ENCODE results near the gene DAW1.

DAW1 gene

DNA sequence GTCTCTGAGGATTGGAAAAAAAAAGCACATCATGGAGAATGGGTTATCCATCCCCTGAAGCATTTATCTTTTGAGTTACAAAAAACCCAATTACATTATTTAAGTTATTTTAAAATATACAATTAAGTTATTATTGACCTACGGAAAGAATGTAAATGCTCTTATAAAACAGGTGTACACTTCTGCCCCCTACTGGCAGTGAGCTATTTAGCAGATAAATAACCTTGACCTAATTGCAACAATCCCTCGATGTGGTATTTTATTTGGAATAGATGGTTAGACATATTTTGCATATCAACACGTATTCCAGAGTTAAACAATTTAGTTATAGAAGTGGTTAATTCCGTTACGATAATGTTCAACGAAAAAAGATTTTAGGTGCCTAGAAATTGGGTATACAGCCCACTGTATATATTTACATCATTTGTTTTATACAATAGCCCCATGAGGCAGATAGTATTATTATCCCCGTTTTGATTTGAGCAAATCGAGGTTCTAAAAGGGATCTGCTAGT is 9.1 kb upstream of the DAW1 start:
- DNase-seq (ENCODE audit: low read depth in 2 of 2): no peak

DNA sequence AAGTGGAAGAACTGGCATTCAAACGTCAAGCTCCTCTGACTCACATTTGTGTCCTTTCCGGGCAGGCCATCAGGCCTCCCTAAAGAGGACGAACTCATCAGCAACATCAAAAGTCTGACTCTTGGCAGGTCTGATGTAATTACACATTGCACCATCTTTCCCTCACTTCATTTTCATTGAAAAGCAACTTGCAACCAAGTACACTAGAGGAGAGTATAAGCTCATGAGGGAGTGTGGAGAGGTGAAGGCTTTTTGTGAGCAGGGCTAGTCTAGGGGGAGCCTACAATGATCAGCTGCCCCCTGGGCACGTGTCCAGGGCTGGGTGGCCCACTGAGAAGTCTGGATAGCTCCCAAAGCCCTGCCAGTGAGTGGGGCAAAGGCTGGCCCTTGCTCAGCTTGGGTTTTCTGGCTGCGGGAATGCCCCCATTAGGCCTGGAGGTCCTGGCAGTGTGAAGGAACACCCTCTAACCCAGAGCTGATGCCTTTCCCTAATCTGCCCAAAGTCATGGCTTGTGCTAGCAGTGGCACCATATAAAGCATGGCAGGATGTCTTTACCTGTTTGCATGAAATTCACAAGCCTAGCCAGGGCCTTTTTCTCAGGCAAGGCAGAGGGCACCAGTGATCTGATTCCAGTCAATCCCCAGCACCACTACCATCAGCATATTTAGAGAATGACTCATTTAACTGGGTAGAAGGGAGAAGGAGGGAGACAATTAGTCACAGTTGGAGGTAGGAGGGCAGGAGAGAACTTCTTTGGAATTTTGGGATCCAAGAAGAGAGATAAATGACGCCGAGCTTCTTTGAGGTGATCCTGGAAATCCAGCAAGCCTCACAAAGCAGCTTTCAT is 8.5 kb upstream of the DAW1 start:
- DNase-seq (ENCODE audit: low read depth in 2 of 2): no peak

DNA sequence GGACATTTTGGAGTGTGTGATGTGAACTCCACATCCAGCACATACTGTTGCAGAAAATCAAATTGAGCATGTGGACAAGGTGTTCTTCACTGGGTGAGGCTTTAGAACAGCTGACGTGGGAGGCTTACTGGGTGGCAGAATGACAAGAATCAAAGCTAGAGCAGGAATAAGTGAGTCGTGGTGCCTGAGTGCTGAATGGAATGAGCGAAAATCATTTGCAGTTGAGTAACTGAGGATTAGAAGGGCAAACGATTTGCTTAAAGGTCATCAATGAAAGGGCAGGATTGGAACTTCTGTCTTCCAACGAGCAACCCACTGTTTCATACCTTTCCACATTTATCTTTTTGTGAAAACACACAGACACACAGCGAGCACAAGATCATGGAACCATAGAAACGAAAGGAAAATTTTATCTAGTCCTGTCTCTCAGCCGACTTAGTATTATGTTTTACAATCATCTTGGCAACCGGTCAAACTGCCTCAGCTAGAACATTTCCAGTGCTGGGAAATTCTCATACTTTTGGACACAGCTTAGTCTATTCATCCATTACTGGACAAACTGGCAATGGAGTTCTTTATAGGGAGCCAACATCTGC is 7.2 kb upstream of the DAW1 start:
- no peak for DNase-seq (ENCODE audit: low read depth in 2 of 2)

DNA sequence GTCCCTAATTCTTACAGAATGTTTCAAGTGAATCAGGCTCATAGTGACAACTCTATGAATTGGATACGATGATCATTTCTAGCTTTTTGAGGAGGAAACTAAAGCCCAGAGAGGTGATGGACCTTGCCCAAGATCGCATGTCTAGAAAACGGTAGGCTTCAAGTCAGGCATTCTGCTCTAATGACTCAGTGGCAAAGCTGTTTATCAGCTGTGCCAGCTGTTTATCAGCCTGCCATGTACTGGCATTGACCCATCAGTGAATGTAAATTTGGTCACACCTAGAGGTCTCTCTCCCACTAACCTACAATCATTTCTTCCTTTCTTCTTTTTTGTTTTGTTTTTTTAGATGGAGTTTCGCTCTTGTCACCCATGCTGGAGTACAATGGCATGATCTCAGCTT is 6.1 kb upstream of the DAW1 start:
- no peak for DNase-seq (ENCODE audit: low read depth in 2 of 2)

DNA sequence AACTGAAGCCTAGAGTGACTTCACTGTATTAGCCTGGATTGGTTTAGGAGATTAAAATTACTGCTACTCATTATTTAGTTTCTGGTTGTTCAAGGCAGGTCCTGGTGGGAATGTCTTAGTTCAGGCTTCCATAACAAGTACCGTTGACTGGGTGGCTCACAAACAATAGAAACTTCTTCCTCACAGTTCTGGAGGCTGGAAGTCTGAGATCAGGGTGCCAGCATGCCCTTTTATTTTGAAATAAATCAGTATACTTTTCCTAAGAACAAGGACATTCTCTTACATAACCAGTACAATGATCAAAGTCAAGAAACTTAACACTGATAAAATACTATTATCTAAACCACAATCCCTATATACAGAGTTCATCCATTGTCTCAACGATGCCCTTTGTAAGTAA is 4.0 kb upstream of the DAW1 start:
- no peak for DNase-seq (ENCODE audit: low read depth in 2 of 2)

DNA sequence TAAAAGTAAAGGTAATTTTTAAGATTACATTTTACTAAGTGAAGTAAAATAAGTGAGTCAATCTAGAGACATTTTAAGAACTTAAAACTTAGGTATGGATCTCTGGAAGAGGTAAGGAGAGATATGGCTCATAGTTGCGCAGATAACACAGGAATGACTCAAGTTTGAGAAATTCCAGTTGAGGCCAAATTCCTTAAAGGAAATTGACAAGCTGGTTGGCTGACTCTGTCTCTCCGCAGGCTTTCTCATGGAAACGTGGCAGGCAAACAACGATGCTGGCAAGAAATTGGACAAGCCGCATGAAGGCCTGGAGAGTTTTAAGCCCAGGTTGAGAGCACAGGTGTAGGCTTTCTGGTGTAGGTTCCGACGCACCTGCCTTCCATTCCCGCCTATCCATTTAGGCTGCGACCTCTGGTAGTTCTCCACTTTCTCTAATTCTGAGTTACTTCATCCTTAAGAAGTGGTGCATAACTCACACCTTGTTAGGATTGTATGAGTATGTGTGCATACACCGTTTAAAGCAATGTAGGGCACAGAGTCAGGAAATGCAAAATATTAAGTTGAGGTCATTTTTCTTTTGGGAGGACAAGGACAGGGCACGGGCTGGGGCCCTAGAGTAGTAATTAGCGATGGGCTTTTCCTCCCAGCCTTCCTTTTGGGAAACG is 589 bp upstream of the DAW1 start:
- no peak for DNase-seq (ENCODE audit: low read depth in 2 of 2)

DNA sequence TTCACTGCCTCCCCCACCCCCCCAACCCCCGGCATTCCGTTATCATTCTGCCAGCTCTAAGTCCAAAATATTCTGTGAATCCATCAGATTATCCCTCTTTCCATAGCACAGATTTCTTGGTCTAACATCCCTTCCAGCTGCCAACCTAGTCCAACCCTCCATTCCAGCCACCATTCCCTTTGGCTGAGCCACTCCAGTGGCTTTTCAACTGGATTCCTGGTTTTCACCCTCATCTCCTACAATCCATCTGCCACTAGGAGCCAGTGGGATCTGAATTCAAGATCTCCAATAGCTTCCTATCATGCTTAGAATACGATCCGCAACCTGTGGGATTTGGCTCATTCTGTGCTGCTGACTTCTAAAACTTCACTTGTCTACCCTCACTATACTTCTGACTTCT is 1.2 kb downstream of the DAW1 start:
- no peak for DNase-seq (ENCODE audit: low read depth in 2 of 2)

DNA sequence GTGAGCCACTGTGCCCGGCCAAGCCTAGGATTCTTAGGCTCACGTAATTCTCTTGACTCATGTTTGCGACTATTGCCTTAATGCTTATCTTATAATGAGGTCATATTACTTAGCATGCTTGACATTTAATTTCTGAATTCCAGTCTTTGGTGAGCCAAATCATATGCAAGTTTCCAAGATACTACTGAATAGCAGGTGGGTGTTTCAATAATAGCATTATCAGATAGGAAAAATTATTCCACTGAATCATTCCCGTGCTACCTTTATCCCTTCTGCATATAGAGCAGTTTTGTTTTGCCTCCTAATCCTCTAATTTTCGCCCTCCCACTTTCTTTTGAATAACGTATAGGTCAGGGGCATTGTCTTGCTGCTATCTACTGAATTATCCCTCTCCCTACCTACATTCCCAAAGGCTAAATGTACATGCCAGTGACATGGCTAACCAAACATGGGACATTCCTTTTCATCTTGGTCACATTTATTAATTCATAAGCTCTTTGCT is 4.9 kb downstream of the DAW1 start:
- DNase-seq (ENCODE audit: low read depth in 2 of 2): no peak

DNA sequence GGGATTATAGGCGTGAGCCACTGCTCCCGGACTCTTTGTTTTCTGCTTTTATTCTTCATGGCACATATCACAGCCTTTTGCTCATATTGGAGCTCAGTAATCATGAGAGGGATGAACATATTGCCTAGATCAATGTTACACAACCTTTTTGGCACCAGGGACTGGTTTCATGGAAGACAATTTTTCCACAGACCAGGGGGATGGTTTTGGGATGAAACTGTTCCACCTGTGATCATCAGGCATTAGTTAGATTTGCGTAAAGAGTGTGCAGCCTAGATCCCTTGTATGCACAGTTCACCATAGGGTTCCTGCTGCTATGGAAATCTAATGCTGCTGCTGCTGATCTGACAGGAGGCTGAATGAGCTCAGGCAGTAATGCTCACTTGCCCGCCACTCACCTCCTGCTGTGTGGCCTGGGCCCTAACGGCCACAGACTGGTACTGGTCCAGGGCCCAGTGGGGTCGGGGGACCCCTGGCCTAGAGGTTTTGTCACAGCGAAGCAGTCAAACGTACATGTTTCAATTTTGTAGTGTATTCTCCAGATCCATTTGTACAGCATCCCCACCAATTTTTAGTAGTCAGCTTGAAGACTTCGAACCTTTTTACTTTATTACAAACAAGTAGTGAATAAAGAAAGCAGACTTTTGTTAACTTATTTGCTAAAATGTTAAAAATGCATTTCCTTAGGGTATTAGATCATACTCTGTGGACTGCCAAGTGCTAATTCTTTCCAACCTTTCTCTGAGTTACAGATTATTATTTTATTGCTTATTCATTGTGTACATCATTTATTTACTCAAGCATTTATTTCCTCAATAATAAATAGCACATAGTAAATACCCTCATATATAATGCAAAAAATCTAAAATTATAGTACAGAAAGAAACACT is 6.2 kb downstream of the DAW1 start:
- DNase-seq (ENCODE audit: low read depth in 2 of 2): no peak

DNA sequence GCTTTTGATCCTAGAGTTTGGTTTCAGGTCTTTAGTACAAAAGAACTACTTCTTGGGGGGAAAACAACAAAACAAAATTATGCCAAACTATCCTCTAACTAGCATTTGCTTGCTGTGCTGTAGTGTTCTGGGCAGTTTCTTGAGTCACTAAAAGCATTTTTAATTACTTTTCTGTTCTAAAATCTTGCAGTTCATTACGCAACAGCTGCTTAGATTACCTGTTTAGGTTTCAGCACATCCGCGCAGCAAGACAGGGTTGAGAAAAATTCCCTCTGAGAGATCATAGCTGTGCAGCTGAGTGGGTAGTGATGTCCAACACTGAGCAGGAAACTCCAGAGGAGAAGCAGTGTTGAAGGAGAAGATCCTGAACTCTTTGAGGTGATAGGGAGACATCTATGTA is 9.0 kb downstream of the DAW1 start:
- no peak for DNase-seq (ENCODE audit: low read depth in 2 of 2)

DNA sequence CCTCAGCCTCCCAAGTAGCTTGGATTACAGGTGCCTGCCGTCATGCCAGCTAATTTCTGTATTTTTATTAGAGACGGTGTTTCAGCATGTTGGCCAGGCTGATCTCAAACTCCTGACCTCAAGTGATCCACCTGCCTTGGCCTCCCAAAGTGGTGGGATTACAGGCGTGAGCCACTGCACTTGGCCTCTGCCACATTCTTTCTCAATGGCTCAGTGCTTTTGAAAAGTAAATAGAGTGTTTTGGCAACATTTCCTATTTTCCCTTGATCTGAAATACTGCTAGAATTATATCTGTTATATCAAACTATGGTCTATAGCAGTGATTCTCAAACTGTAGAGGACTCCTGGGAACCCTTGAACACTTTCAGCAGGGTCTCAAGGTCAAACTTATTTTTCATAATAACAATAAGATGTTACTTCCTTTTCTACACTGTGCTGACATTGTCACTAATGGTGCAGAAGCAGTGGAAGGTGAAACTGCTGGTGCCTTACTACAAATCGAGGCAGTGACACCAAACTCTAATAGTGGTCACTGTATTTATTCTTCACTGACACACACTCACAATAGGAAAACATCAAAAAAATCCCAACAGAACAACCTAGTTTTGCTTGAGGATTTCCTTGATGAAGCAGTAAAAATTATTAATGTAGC is 10.6 kb downstream of the DAW1 start:
- no peak for DNase-seq (ENCODE audit: low read depth in 2 of 2)

DNA sequence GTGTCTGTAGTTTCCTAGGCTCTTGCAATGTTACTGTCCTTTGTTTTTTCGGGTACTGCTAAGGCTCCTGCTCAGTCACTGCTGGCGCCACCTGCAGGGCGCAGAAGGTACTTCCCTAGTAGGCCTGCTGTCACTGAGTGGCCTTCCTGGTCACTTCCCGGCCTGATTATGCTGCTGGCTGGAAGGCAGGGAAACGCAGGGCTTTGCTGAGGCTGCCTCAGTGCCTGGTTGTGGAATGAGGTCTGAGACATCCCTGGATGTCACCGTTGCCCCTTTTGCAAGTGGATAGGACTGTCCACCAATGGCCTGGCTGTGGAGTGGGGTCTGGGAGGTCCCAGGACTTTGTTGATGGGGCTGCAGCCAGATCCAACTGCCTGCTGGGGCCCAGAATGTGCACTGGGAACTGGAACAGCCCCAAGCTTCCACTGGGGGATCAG is 13.1 kb downstream of the DAW1 start:
- no peak for DNase-seq (ENCODE audit: low read depth in 2 of 2)

DNA sequence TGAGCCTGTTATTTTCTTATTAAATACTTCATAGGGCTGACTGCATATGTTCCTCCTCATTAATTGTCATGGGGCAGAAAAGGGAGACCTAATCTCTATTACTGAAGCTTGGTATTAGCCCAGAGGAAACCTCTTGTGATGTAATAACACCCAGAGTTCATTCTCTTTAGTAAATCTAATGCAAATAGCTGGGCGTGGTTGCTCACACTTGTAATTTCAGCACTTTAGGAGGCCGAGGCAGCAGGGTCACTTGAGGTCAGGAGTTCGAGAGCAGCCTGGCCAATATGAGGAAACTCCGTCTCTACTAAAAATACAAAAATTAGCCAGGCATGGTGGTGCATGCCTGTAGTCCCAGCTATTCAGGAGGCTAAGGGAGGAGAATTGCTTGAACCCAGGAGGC is 14.7 kb downstream of the DAW1 start:
- no peak for DNase-seq (ENCODE audit: low read depth in 2 of 2)

DNA sequence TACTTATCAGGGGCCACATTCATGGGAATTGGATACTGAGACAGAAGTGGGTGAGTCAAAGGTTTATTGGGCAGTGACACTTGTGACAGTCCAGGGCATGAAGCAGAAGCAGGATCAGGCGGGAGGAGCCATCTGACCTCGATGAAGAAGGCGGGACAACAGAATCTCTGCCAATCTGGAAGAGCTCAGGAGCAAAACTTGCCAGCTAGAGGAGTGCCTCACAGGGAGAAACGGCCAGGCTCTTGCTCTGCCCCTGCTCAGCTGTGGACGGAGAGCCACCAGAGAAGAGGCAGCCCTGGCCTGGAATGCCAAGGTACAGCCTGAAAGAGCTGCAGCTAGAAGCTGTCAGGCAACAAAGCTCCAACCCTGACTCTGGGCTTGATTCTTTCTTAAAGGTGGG is 16.9 kb downstream of the DAW1 start:
- no peak for DNase-seq (ENCODE audit: low read depth in 2 of 2)

DNA sequence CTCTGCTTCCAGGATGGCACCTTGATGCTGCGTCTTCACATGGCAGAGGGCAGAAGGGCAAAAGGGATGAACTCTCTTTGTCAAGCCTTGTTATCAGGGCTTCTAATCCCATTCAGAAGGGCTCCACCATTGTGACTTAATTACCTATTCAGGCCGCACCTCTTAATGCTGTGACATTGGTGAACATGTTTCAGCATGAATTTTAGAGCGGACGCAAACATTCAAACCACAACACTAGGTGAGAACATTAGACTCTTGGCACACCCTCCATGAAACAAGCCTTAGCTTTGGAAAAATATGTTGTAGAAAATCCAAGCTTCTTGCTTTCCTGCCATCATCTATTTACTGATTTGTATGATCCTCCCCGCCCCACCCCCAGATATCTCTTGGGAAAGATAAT is 17.9 kb downstream of the DAW1 start:
- DNase-seq (ENCODE audit: low read depth in 2 of 2): no peak

DNA sequence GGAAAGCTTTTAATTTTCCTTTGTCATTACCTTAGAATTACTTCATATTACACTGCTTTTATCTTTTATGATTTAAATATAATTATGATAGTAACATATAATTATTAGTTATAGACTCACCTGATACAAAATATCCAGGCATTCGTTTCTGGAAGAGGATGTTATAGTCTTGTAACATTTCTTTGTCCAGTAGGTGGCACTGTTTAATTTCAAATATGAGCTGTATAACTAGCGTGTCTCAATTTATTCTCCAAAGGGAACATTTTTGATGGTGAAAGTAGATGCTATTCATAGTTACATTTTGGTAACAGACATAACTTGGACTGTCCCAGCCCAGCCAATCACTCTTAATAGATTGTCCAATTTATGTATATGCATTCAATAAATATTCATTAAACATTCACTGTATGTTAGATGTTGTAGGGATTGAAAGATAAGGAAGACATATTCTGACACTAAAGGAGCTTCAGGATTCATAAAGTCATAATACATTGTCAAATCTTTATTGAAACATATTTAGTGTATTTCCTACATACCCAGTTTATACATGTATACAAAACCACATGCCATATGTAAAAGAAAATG is 19.2 kb downstream of the DAW1 start:
- no peak for DNase-seq (ENCODE audit: low read depth in 2 of 2)

DNA sequence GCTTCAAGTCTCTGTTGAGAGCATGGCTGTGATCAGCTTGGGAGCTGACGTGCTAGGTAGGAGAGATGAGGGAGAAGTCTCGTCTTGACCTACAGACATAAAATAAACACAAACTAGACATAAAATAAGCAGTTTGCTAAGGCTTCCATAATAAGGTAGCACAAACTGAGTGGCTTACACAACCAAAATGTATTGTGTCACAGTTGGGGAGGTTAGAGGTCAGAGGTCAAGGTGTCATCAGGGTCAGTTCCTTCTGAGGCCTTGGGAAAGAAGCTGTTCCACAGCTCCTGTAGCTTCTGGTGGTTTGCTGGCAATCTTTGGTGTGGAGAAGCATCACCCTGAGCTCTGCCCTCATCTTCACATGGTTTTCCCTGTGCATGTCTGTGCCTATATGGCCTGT is 20.2 kb downstream of the DAW1 start:
- DNase-seq (ENCODE audit: low read depth in 2 of 2): no peak

DNA sequence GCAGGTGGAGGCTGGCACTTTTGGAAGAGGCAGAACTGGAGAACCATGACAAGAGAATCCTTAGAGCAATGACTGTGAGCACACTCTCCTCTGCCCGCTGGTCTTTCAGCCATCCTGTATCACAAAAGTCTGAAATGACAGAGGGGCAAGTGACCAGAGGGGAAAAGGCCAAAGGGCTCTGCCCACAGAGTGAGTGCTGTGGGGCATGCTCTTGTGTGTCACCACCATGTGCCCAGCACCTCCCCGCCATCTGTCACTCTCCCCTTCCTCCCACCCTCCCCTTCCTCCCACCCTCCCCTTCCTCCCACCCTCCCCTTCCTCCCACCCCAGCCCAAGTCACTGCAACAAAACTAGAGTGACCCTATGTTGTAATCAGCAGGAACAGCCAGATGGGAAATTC is 31.9 kb downstream of the DAW1 start:
- DNase-seq (ENCODE audit: low read depth in 2 of 2): no peak

DNA sequence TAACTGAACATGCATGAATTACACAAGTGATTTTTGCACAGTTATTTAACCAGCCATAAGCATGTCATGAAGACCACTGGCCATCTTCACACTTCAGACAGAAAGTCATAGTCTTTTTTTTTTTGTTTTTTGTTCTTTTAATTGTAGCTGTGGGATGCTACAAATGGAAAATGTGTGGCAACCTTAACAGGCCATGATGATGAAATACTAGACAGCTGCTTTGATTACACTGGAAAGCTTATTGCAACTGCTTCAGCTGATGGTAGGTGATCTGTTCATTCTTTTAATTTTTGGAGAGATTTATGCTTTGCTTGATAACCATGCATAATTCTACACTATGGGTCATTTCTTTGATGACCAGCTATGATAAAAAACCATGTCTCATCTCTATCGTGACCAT is 35.6 kb downstream of the DAW1 start:
- no peak for DNase-seq (ENCODE audit: low read depth in 2 of 2)

DNA sequence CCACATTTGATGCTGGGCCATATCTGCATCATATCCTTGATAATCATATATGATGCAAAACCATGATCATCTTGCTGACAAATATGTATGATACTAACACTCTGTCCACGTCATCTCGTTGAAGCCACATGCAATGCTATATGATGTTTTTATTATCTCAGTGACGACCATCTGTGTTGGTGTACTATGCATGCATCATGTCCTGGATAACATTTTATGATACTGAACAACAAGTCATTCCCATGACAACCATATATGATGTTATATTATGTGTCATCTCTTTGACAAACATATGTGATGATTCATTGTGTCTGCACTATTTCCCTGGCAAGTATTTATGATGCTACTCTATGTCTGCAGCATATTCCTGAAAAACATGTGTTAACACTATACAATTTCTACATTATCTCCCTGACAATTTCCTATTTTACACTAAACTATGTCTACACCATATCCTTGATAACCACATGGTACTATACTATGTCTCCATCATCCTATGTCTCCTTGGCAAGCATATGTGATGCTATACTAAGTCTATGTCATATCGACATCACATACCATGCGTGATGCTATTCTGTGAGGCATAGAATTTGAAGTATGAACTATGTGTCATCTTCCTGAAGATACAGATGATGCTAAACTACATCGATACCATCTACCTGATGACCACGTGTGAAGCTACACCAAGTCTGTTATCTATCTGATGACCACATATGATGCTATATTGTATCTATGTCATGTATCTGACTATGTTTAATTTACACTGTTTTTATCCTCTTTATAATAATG is 37.0 kb downstream of the DAW1 start:
- DNase-seq (ENCODE audit: low read depth in 2 of 2): no peak
